ENCODE data around the gene DERL2. TPM values are rescaled to one million over a fixed set of nuclear protein-coding genes. Genes with fewer than 3 reads are reported as not detected.

Gene DERL2
- polyA plus RNA-seq, 1 donor (not counting 4 experiments of a cell fraction or from before 2014, with no cell fraction given), result 83.6 TPM

GRCh38 chr17:5533486-5534315, 47.7 kb upstream of the DERL2 start:
- H3K27me3 ChIP-seq (ENCODE audit: control insufficient read depth, extremely low read depth, insufficient read depth, low read length), result no peaks in the 10 kb centered on the region
- H3K9me3 ChIP-seq (ENCODE audit: control insufficient read depth, low read depth, low read length), result no peaks in the 10 kb centered on the region
- DNase-seq (ENCODE audit: low read depth, low spot score), result no peak
- H3K9ac ChIP-seq (ENCODE audit: control insufficient read depth, extremely low read depth, insufficient read depth, low read length), result no peak overlapping the region
- TF ChIP-seq CTCF (optimal IDR thresholded peaks at IDR 0.05 in 1 of 3, IDR thresholded peaks at IDR 0.05 in 1 of 3, conservative IDR thresholded peaks at IDR 0.05 in 1 of 3; ENCODE audit: extremely low read depth in 1 of 3, insufficient read depth in 2 of 3, low read length in 3 of 3) (no peak), EZH2 (IDR thresholded peaks at IDR 0.05; ENCODE audit: low read length) (no peak)
- no peak overlapping the region for H2AFZ ChIP-seq (ENCODE audit: control insufficient read depth, low read length)
- peaks cover 39 to 47% of the 10 kb centered on the region in 2 experiments for H3K36me3 ChIP-seq (ENCODE audit: control insufficient read depth in 2 of 2, extremely low read depth in 1 of 2, insufficient read depth in 2 of 2, low read length in 2 of 2)
- H3K79me2 ChIP-seq (ENCODE audit: control insufficient read depth, insufficient read depth, low read length), result no peaks in the 10 kb centered on the region
- no peak overlapping the region for H3K27ac ChIP-seq (ENCODE audit: control insufficient read depth, insufficient read depth, low read length)
- dilution Hi-C loops (cut with MboI; ENCODE audit: extremely low pct_ligation_motif_present, low sequenced_read_pairs), result no loop called here
- no peaks in the 10 kb centered on the region for H4K20me1 ChIP-seq (ENCODE audit: control insufficient read depth, extremely low read depth, insufficient read depth, low read length)
- no peaks in the 10 kb centered on the region for H3K4me1 ChIP-seq (ENCODE audit: control insufficient read depth, extremely low read depth, insufficient read depth, low read length)
- no peak overlapping the region for H3K4me3 ChIP-seq (ENCODE audit: control insufficient read depth in 2 of 3, extremely low read depth in 1 of 3, insufficient read depth in 2 of 3, low read depth in 1 of 3, low read length in 3 of 3)
- no peaks in the 10 kb centered on the region for H3K9me1 ChIP-seq (ENCODE audit: control insufficient read depth, extremely low read depth, insufficient read depth, low read length)
- no peak overlapping the region for H3K4me2 ChIP-seq (ENCODE audit: control insufficient read depth, extremely low read depth, insufficient read depth, low read depth, low read length)
- no peak for FAIRE-seq

GRCh38 chr17:5532581-5532980, 46.6 kb upstream of the DERL2 start:
- FAIRE-seq (no peak), DNase-seq (ENCODE audit: low read depth, low spot score) (no peak)
- H3K4me3 ChIP-seq (ENCODE audit: control insufficient read depth in 2 of 3, extremely low read depth in 1 of 3, insufficient read depth in 2 of 3, low read depth in 1 of 3, low read length in 3 of 3), result no peak overlapping the region
- H3K4me2 ChIP-seq (ENCODE audit: control insufficient read depth, extremely low read depth, insufficient read depth, low read depth, low read length), result no peak overlapping the region
- no peaks in the 10 kb centered on the region for H3K9me1 ChIP-seq (ENCODE audit: control insufficient read depth, extremely low read depth, insufficient read depth, low read length)
- H3K9ac ChIP-seq (ENCODE audit: control insufficient read depth, extremely low read depth, insufficient read depth, low read length), result no peak overlapping the region
- no peaks in the 10 kb centered on the region for H3K27me3 ChIP-seq (ENCODE audit: control insufficient read depth, extremely low read depth, insufficient read depth, low read length)
- no peaks in the 10 kb centered on the region for H3K9me3 ChIP-seq (ENCODE audit: control insufficient read depth, low read depth, low read length)
- dilution Hi-C loops (cut with MboI; ENCODE audit: extremely low pct_ligation_motif_present, low sequenced_read_pairs), result no loop called here
- no peak for TF ChIP-seq EZH2 (IDR thresholded peaks at IDR 0.05; ENCODE audit: low read length)
- no peak for TF ChIP-seq CTCF (optimal IDR thresholded peaks at IDR 0.05 in 1 of 3, IDR thresholded peaks at IDR 0.05 in 1 of 3, conservative IDR thresholded peaks at IDR 0.05 in 1 of 3; ENCODE audit: extremely low read depth in 1 of 3, insufficient read depth in 2 of 3, low read length in 3 of 3)
- H3K79me2 ChIP-seq (ENCODE audit: control insufficient read depth, insufficient read depth, low read length), result no peaks in the 10 kb centered on the region
- H2AFZ ChIP-seq (ENCODE audit: control insufficient read depth, low read length), result no peak overlapping the region
- no peaks in the 10 kb centered on the region for H4K20me1 ChIP-seq (ENCODE audit: control insufficient read depth, extremely low read depth, insufficient read depth, low read length)
- peaks cover 41 to 52% of the 10 kb centered on the region in 2 experiments for H3K36me3 ChIP-seq (ENCODE audit: control insufficient read depth in 2 of 2, extremely low read depth in 1 of 2, insufficient read depth in 2 of 2, low read length in 2 of 2)
- no peak overlapping the region for H3K27ac ChIP-seq (ENCODE audit: control insufficient read depth, insufficient read depth, low read length)
- H3K4me1 ChIP-seq (ENCODE audit: control insufficient read depth, extremely low read depth, insufficient read depth, low read length), result no peaks in the 10 kb centered on the region

All from keratinocyte (primary cell).